Measurements from ENCODE around the gene FAM47E. TPM values are rescaled to one million over a fixed set of nuclear protein-coding genes. Genes with fewer than 3 reads are reported as not detected.

FAM47E gene
- total and polyA plus RNA-seq, 4 donors: 0.85 to 2.5 (median 1.7) TPM

DNA sequence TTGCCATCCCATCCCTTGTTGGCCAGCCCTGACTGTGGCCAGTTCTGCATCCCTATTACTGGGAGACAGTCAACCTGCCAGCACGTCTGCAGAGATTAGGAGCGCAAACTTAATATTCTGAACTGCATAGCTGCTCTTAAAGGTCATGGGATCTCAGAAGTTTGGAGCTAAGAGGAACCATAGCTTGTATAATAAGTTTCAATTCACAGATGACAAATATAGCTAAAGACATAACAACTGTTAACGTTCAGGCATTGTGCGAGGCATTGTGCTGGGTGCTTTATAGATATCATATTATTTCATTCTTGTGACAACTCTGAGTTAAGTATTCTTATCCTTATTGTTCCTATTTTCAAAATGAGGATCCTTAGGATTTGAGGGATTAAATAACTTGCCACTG is 41.6 kb upstream of the FAM47E start:
- no peak for DNase-seq (ENCODE audit: low spot score)
- peak overlapping the region; percentile 66 to 99 for H3K27ac ChIP-seq (ENCODE audit: low read depth in 1 of 2, low read length in 2 of 2)
- H3K27me3 ChIP-seq (ENCODE audit: control insufficient read depth in 4 of 4, insufficient read depth in 4 of 4, low read length in 3 of 4): no peaks in the 10 kb centered on the region
- TF ChIP-seq TAF1 (conservative IDR thresholded peaks at IDR 0.05) (no peak), CTCF (IDR thresholded peaks at IDR 0.05; ENCODE audit: low read depth, low read length, missing input control) (no peak), HNF4G (IDR thresholded peaks at IDR 0.05) (no peak), HNF4A (conservative IDR thresholded peaks at IDR 0.05) (no peak), RXRA (IDR thresholded peaks at IDR 0.05) (no peak), FOXA2 (IDR thresholded peaks at IDR 0.05) (no peak), GABPA (IDR thresholded peaks at IDR 0.05 in 1 of 2, conservative IDR thresholded peaks at IDR 0.05 in 1 of 2) (no peak), RAD21 (IDR thresholded peaks at IDR 0.05) (no peak), ZBTB33 (IDR thresholded peaks at IDR 0.05) (no peak), YY1 (IDR thresholded peaks at IDR 0.05) (no peak)
- TF ChIP-seq, protein P1, sequence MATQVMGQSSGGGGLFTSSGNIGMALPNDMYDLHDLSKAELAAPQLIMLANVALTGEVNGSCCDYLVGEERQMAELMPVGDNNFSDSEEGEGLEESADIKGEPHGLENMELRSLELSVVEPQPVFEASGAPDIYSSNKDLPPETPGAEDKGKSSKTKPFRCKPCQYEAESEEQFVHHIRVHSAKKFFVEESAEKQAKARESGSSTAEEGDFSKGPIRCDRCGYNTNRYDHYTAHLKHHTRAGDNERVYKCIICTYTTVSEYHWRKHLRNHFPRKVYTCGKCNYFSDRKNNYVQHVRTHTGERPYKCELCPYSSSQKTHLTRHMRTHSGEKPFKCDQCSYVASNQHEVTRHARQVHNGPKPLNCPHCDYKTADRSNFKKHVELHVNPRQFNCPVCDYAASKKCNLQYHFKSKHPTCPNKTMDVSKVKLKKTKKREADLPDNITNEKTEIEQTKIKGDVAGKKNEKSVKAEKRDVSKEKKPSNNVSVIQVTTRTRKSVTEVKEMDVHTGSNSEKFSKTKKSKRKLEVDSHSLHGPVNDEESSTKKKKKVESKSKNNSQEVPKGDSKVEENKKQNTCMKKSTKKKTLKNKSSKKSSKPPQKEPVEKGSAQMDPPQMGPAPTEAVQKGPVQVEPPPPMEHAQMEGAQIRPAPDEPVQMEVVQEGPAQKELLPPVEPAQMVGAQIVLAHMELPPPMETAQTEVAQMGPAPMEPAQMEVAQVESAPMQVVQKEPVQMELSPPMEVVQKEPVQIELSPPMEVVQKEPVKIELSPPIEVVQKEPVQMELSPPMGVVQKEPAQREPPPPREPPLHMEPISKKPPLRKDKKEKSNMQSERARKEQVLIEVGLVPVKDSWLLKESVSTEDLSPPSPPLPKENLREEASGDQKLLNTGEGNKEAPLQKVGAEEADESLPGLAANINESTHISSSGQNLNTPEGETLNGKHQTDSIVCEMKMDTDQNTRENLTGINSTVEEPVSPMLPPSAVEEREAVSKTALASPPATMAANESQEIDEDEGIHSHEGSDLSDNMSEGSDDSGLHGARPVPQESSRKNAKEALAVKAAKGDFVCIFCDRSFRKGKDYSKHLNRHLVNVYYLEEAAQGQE (IDR thresholded peaks at IDR 0.05): no peak
- TF ChIP-seq, protein P2, sequence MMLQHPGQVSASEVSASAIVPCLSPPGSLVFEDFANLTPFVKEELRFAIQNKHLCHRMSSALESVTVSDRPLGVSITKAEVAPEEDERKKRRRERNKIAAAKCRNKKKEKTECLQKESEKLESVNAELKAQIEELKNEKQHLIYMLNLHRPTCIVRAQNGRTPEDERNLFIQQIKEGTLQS (IDR thresholded peaks at IDR 0.05): no peak
- H3K4me3 ChIP-seq (ENCODE audit: low read depth in 1 of 3, low read length in 3 of 3): no peak overlapping the region
- no peaks in the 10 kb centered on the region for H3K36me3 ChIP-seq (ENCODE audit: control insufficient read depth in 4 of 4, insufficient read depth in 3 of 4, low read depth in 1 of 4, low read length in 3 of 4)
- peaks cover 4 to 80% (median 67%) of the 10 kb centered on the region in 4 donors for H3K4me1 ChIP-seq (ENCODE audit: control insufficient read depth in 4 of 4, insufficient read depth in 4 of 4, low read length in 3 of 4)
- 85% methylated on average over 4 of the region's 4 CpGs for WGBS
- peak overlapping the region; percentile 43 to 78 for H3K9ac ChIP-seq (ENCODE audit: low read depth in 1 of 2, low read length in 2 of 2)
- no peaks in the 10 kb centered on the region for H3K9me3 ChIP-seq (ENCODE audit: control insufficient read depth in 4 of 4, low read length in 3 of 4)

DNA sequence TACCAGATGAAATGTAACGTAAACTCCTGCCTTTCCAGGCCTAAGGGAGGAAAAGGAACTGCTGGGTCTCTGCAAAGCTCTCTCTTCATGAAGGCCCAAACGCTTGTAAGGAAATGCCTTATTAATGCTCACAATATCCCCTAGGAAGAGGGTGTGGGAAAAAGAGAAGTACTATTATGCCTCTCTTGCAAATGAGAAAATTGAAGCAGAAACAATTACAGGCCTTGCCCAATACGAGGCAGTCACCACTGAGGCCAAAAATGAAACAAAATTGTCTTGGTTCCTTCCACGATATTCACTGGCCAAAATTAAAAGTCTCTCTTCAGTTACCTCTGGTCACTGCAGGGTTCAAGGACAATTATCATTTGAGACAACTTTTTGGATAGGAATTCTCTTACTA is 41.1 kb upstream of the FAM47E start:
- no peaks in the 10 kb centered on the region for H3K36me3 ChIP-seq (ENCODE audit: control insufficient read depth in 4 of 4, insufficient read depth in 3 of 4, low read depth in 1 of 4, low read length in 3 of 4)
- no peaks in the 10 kb centered on the region for H3K9me3 ChIP-seq (ENCODE audit: control insufficient read depth in 4 of 4, low read length in 3 of 4)
- TF ChIP-seq RAD21 (IDR thresholded peaks at IDR 0.05): peak in 1 of 2 donors; percentile 14
- TF ChIP-seq HNF4G (IDR thresholded peaks at IDR 0.05): no peak
- no peak for TF ChIP-seq TAF1 (conservative IDR thresholded peaks at IDR 0.05)
- H3K27ac ChIP-seq (ENCODE audit: low read depth in 1 of 2, low read length in 2 of 2): peak overlapping the region; percentile 66 to 99
- H3K4me3 ChIP-seq (ENCODE audit: low read depth in 1 of 3, low read length in 3 of 3): no peak overlapping the region
- H3K27me3 ChIP-seq (ENCODE audit: control insufficient read depth in 4 of 4, insufficient read depth in 4 of 4, low read length in 3 of 4): no peaks in the 10 kb centered on the region
- peaks cover 4 to 85% (median 72%) of the 10 kb centered on the region in 4 donors for H3K4me1 ChIP-seq (ENCODE audit: control insufficient read depth in 4 of 4, insufficient read depth in 4 of 4, low read length in 3 of 4)
- H3K9ac ChIP-seq (ENCODE audit: low read depth in 1 of 2, low read length in 2 of 2): peak overlapping the region; percentile 43 to 78
- 40% methylated on average over 4 of the region's 4 CpGs for WGBS
- no peak for DNase-seq (ENCODE audit: low spot score)

All from liver (tissue), 9 donors.